NCI-H2227 (cell line): Measurements from ENCODE around the gene GBX2.

Experiments
- DNase-seq: peaks from one replicate; lab custom pipeline; 2025; ENCODE audit not compliant: unreplicated experiment; lab: John Stamatoyannopoulos, UW

Gene GBX2

DNA sequence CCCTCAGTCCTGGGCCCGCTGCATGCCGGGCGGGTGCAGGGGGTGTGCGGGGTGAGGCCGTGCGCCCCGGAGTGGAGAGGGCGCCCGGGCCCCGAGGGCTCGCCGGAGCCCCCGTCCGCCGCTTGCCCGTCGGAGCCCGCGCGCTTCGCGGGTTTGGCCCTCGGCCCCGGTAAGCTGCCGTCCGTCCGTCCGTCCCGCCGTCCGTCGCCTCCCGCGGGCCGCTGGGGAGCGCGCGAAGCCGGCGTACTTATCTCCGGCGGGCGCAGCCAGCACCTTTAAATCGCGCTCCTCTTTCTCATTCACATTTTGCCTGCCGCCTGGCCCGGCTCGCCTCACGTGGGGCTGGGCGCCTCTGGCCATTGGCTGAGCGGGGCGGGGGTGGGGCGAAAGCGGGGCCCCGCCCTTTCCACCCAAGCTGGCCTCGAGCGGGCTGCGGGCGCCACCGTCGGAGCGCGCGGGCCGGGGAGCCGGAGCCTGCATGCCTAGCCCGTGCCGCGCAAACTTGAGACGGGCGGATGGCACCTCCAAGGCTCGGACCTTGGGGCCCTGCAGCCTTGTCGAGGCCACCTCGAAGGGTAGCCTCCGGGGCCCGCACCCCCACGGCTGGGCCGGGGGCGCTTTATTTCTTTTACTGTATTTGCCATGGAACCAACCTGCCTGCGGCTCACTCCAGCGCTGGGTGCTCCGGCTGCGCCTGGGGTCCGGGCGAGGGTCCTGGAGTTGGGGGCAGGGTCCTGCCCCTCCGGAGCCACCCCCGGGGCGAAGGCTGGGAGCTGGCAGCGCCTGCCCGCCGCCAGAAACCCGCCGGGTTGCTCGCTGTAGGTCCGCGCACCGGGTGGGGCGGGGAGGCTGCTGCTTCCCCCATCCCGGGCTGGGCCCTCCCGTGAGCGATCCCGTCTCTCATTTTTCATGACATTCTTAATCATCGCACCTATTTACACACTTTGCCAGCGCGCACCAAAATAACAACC is at the start of gene GBX2:
Gene GBX2, minus strand, starts transcription at position 277 of the 971 bp plus-strand sequence. CDS start 415 bp downstream, outside the sequence.
- peak; percentile 91 for DNase-seq

DNA sequence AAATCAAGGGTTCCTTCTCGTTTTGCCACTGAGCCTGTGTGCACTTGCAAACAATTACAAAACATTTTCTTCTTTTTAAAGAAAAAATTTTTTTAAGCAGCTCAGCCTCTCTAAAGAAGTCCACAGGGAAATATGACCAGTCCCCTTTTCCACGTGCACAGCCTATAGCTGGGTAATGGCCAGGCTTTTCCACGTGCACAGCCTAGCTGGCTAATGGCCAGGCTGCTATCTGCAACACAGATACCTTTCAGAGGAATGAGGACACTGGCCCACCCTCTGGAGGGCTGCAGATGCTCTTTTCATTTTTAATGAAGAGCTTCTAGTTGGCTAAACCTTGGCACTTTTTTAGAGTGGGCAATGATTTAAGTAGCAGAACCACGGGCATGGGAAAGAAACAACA is 49.7 kb upstream of the GBX2 start:
- DNase-seq, result no peak

DNA sequence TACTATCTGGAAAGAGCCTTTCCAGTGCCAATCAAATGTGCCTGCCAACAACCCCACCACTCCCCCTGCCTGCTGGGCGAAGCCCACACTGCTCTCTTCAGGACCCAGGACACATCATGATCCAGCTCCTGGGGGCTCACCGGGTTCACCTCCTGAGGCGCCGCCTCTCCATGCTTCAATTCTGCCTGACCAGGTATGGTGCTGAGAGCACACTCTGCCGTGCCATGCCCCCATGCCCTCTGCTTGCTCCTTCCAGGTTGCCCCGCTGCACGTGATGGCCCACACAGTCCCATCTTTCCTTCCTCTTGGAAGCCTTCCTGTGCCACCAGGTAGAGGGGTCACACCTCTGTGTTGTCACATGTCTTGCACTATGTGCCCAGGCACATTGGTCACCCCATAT is 48.5 kb upstream of the GBX2 start:
- DNase-seq, result no peak

DNA sequence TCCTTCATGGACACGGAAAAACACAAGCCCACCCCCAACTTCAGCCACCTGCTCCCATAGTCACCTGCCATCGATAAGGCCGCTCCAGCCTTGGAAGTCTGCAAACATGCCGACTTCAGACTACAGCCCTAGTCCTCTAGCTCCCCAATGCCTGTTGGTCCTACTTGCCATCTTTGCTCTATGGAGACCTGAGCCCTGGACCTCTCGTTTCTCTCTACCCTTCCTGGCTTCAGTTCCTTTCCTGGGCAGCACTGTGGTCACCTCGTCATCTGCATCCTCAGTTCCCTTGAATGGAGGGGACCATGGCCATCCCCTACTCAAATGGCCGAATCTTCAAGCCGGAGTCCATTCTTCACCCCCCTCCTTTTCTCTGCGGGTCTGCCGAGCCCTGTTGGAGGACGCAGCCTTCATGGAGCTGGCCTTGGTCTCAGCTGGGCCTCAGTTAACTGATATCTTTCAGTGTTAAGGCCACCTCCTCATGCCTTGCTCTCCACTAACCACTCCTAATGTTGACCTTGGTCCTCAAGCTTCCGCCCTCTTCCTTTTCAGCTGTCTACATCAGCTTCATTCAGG is 47.7 kb upstream of the GBX2 start:
- no peak for DNase-seq

DNA sequence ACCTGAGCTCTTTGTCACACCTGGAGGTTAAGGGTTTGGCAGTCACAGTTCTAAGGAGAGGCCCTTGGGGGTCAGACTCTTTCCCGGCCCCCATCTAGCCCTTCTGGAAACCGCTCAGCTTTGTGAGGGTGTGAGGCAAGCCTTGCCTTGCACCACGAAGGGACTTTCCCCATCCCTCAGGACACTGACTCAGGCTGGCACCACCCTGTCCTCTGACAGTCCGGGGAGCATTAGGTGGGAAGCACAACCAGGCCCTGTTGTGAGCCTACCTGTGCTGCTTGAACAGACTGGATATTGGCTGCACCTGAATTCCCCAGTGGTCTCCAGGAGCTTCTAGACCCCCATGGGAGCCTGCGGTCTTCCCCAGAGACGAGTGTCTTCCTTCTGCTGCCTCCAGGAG is 47.0 kb upstream of the GBX2 start:
- no peak for DNase-seq

DNA sequence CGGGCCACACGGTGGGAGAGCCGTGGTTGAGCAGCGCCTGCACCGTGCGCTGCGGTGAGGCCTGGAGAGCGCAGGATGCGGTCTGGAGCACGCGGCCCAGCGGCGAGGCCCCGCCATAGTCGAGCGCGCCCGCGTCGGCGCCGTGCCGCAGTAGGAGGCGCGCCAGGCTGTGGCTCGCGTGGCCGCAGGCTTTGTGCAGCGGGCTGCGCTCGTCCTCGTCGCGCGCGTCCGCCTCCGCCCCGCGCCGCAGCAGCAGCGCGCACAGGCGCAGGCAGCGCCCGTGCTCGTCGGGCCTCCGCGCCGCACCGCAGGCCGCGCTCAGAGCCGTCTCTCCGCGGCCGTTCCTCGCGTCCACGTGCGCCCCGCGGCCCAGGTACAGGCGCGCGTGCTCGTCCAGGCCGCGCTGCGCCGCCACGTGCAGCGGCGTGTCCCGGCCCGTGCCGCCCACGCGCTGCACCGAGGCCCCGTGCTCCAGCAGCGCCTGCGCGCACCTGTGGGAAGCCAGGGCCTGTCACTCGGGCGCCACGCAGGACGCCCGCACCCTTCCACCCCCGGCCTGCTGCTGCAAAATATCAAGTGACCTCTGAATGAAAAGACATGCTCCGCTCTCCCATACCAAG is 46.3 kb upstream of the GBX2 start:
- DNase-seq, result no peak

DNA sequence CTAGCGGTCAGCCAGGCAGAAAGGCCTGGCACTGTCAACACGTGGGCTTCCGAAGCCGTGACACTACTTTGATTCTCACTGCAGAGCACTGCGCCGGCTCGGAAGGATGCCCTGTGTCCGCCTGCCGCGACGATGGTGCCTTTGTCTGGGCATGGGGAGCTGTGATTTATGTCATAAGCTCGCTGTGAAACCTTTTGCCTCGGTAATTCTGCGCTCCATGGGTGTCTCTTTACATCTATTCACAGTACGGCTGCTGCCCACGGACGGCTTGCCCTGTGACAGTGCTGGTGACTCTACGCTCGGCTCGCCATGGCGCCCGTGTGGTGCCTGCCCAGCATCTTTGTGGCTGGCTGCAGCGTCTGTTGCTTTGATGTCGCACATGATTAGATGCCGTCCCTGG is 43.1 kb upstream of the GBX2 start:
- DNase-seq, result no peak

DNA sequence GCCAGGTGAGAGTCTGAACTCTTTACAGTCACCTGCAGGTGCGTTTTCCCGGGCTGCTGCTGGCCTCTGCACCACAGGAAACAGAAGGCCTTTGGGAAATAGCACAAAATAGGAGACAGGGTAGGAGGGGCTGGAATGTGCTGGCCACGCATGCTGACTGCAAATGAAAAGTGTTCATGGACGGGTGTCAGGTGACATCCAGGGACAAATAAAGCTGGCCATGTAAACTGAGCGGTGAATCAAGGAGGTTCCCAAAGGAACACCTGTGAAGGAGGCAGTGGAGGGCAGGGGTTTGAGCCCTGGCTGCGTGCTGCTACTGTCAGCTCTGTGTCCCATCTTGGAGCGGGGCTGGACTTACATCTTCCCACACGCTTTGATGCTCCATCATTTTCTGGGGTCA is 42.4 kb upstream of the GBX2 start:
- DNase-seq, result no peak

DNA sequence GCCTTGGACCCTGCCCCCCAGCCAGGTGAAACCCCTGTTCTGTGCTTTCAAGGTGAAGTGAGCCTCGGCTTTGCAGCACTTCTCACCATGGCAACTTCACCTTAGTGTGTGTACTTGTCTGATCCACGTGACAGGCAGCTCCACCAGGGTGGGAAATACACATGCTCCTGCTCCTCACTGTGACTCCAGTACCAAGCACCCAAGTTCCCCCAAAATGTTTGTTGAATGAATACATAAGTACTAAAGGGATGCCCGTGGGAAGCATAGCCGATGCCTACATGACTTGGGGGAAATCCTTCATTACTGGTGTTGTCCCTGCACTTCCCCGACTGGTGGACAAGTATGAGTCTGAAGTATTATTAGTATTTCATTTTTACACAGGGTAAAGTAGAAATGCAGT is 41.8 kb upstream of the GBX2 start:
- DNase-seq, result no peak

DNA sequence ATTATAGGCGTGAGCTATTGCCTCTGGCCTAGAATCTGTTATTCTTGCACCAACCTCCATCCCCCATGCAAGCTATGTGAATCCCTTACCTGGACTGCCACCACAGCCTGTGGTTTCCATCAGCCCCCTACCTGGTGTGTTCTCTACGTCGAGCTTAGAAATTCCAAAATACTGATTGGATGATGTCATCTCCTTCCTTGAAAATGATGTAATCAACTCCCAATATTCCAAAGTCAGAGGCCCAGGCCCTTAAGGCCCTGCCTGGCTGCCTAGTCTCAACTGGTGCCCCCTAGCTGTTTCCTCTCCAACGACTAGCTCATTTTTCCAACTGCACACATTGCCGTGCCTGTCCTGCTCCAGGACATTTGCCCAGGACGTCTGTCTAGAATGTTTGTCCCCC is 41.3 kb upstream of the GBX2 start:
- DNase-seq, result no peak

DNA sequence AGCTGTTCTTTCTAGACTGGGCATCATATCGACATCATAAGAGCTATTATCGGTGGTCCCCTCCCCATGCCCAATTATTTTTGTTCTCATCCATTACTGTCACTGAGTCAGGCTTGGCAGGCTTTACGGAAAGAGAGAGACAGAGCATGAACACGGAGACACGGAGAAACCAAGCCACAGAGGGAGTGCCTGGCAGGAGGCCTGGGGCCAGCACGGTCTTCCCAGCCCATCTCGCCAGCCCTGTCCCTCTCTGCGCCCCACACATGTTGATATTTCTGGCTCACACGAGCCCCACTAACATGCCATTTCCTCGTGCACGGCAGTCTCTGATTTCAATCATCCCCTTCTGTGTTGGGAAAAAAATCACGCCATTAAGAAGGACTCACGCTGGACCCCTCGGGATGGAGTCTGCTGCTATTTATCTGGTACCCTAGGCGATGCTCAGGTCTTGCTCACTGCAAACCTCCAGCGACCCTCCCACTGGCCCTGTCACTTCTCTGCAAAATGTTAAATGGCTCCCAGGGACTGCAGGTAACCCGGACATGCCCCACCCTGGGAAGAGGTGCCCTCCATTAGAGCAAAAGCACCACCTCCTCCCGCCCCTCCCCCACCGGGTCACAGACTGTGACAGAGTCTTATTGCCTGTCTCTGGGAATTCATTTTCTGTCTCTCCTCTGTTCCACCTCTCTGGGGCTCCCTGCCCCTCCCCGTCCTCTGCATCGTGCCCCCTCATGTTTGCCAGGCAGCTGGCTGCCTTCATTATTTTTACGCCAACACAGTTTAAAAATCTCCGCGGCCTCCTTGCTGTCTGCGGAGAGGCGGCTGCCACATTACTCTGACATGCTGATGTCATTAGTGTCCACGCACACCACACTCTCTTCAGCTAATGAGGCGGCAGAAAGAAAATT is 40.1 kb upstream of the GBX2 start:
- DNase-seq, result no peak

DNA sequence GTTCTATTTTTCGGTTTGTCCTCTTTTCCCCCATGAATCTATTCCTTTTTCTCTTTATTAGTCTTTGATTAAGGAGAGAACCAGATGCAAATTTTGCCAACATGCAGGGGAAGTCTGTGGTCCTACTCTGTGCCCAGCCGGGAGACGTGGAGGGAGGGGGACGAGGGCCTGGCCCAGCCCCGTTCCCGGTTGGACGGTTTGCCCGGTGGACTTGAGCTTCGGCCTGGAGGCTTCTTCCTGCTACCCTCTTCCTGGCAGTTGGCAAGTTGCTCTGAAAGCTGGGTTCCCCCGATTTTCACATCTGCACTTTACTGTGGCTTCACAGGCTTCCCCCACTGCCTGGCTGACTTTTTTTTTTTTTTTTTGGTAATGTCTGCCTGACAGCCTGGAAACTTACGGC is 39.3 kb upstream of the GBX2 start:
- DNase-seq, result no peak

DNA sequence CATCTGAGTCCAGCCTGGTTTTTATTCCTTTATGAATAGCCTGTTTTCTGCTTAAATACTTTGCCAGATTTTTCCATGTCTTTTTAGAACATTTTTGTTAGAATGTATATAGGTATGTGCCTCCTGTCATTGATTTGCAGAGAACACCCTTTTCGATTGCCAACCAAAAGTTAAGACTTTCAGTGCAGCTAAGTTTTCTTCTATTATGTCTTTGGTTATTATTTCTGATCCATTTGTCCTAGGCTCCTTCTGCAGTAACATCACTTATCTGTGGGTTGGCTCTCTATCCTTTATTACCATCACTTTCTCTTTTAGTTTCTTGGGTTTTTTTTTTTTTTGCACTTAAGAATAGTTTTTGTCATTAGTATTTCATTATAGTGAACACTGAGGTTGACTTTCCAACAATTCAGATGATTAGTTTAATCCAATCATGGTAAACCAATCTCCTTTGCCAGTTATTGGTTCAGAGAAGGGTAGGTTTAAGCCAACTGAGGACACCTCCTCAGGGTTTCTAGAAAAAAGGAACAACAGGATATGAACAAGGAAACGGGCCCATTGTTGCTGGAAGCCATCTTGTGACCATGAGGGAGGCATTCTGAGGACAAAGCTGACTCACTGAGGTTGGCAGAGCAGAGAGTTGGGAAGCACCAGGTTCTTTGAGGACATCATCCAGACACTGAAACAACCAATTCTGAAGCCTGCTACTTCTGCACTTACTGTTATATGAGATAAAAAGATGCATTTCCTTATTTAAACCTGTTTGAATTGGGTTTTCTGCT is 37.9 kb upstream of the GBX2 start:
- no peak for DNase-seq

DNA sequence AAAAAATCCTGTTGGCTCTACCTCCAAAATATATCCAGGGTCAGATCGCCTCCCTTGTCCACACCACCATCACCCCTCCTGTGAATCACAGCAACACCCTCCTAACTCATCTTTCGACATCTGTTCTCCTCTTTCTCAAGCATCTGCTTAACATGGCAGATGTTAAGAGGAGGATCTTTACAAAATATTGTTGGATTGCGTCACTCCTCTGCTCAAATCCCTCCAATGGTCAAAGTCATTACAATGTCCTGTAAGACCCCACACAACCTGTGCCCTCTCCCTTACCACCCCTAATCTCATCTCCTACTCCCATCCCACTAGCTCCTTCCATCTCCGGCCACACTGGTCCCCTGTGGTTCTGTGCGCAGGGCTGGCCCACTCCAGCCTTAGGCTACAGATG is 36.8 kb upstream of the GBX2 start:
- no peak for DNase-seq

DNA sequence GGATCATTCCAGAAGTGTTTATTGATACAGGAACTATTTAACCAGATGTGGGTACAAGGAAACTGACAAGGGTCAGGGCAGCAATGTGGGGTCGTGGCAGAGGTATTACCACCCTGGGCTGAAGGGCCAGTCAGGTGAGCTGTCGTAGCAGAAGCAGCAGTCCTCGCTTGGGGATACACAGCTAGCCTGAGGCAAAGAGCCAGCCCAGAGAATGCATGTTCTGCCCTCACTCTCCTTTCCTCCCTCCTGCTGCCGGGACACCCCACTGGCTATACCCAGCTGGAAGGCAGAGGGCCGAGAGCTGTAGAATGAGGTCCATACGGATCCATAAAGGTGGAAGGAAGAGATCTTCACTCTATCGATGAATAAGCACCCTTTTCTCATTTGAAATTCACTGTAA is 32.2 kb upstream of the GBX2 start:
- DNase-seq, result no peak

DNA sequence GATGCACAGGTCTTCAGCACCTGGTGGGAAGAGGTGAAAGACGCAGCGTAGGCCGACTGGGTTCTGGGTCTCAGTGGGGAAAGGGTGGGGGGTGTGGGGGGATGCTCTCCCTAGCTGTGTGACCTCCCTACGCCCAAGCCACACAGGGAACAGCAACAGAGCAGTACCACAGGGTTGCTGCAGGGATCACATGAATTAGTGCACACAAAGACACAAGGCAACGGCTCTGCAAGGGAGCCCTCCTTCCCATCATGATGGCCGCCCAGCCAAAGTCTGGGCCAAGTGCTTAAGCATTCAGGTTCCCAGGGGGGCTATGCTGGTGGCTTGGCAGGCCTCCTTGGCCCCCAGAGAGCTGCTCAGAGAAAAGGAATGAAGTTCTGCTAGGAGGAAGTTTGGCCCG is 28.2 kb upstream of the GBX2 start:
- DNase-seq, result no peak

DNA sequence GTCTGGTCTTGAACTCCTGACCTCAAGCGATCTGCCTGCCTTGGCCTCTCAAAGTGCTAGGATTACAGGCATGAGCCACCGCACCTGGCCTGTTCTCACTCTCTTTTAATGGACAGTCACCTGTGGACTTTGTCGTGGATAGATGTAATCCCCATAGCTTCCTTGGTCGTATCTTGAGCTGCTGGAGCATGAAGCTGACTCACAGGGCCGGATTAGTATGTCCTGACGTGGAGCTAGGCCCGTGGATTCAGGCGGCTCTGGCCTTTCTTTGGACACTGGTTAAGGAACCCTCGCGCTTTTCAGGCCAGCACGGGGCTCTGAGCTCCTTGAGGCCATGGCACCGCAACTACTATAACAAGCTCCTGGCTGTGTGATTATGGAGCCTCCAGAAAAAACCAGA is 27.5 kb upstream of the GBX2 start:
- no peak for DNase-seq

DNA sequence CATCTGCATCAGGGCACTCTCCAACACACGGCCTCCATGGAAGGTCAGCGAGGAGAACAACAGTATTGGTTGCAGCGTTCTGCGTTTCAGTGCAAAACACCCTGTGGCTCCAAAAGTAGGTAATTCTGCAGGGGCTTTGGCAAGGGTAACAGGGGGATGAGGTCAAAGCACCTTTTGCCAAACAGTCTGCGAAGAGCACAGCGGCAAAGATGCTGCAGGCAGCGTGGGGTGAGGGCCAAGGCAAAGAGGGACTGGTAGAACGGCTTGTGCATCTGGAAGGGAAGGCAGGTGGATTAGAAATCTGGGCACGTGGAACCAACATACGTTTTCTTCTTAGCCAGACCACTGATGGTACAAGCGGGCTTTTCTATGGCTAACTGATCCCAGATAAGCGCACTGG is 26.6 kb upstream of the GBX2 start:
- DNase-seq, result no peak

DNA sequence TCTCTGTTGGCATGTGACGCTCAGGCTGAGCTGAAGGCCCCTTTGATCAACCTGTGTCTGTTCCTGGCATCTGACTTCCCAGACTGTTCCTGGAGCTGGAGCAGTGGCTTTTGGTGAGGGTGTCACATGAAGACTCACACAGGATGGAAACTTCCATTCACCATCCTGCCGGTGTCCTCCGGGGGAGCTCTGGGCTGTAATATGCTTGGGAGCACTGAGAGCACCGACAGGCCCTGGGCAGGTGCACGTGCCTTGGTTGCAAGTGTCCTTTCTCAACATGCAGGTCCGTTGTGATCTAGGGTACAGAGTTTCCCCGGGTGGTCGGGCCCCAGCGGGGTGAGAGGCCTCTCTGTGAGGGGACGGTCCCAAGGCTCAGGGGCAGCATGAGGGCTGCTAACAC is 24.8 kb upstream of the GBX2 start:
- DNase-seq, result no peak

DNA sequence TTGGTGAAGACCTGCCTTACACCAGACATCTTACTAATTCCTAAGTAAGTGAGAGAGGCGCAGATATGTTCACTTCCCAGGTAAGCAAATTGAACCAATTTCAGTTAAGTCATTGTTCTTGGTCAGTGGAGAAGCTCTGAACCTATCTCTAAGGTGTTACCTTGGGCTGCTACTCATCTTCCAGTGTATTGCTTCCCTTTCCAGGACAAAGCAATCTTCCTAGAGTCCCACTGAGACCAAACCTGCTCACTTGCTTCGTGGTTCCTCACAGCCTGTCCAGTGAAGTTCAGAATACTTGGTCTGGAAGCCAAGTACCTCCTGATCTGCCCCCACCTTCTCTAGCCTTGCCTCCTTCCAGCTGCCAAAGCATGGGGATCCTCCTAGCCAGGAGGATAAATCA is 22.5 kb upstream of the GBX2 start:
- DNase-seq, result no peak
